ENCODE results near the gene ANKRD33. TPM values are rescaled to one million over a fixed set of nuclear protein-coding genes. Genes with fewer than 3 reads are reported as not detected.

The ANKRD33 gene
- total RNA-seq, 2 donors from 2014 or later: not detected

GRCh38 chr12:51932218-51933076 is 44.5 kb downstream of the ANKRD33 start:
- Histone ChIP-seq H3K36me3 (no peaks in the 10 kb centered on the region), H3K9me3 (no peaks in the 10 kb centered on the region), H3K4me1 (ENCODE audit: control insufficient read depth in 1 of 2, low read depth in 2 of 2) (no peaks in the 10 kb centered on the region), H3K4me3 (no peak overlapping the region), H3K27ac (no peak overlapping the region), H3K27me3 (replicated peaks; ENCODE audit: insufficient read depth) (no peaks in the 10 kb centered on the region)
- ATAC-seq (ENCODE audit: insufficient number of reproducible peaks, low FRiP score, low read depth) (no peak), DNase-seq (ENCODE audit: low spot score) (no peak)
- TF ChIP-seq CTCF (IDR thresholded peaks at IDR 0.05): no peak

- DNase-seq (ENCODE audit: low spot score) (no peak), ATAC-seq (ENCODE audit: insufficient number of reproducible peaks, low FRiP score, low read depth) (no peak)
- H3K4me1 ChIP-seq (ENCODE audit: control insufficient read depth in 1 of 2, low read depth in 2 of 2): no peaks in the 10 kb centered on the region
- no peaks in the 10 kb centered on the region for H3K36me3 ChIP-seq
- no peaks in the 10 kb centered on the region for H3K27me3 ChIP-seq (replicated peaks; ENCODE audit: insufficient read depth)
- no peak overlapping the region for H3K27ac ChIP-seq
- no peak for TF ChIP-seq CTCF (IDR thresholded peaks at IDR 0.05)
- no peak overlapping the region for H3K4me3 ChIP-seq
- no peaks in the 10 kb centered on the region for H3K9me3 ChIP-seq
Observed at GRCh38 chr12:51934080-51934479, 46.2 kb downstream of the ANKRD33 start.

GRCh38 chr12:51937926-51938325 is 50.0 kb downstream of the ANKRD33 start:
- H3K27me3 ChIP-seq (replicated peaks; ENCODE audit: insufficient read depth): no peaks in the 10 kb centered on the region
- peaks cover 4 to 12% of the 10 kb centered on the region in 2 donors for H3K4me1 ChIP-seq (ENCODE audit: control insufficient read depth in 1 of 2, low read depth in 2 of 2)
- H3K9me3 ChIP-seq: no peaks in the 10 kb centered on the region
- no peak overlapping the region for H3K27ac ChIP-seq
- DNase-seq (ENCODE audit: low spot score): no peak
- TF ChIP-seq CTCF (IDR thresholded peaks at IDR 0.05): no peak
- no peak for ATAC-seq (ENCODE audit: insufficient number of reproducible peaks, low FRiP score, low read depth)
- H3K36me3 ChIP-seq: no peaks in the 10 kb centered on the region
- no peak overlapping the region for H3K4me3 ChIP-seq

- DNase-seq (ENCODE audit: low spot score) (no peak), ATAC-seq (ENCODE audit: insufficient number of reproducible peaks, low FRiP score, low read depth) (no peak)
- no peak overlapping the region for H3K4me3 ChIP-seq
- TF ChIP-seq CTCF (IDR thresholded peaks at IDR 0.05): no peak
- H3K27ac ChIP-seq: no peak overlapping the region
- H3K27me3 ChIP-seq (replicated peaks; ENCODE audit: insufficient read depth): no peaks in the 10 kb centered on the region
- H3K4me1 ChIP-seq (ENCODE audit: control insufficient read depth in 1 of 2, low read depth in 2 of 2): peaks cover 4 to 12% of the 10 kb centered on the region in 2 donors
- no peaks in the 10 kb centered on the region for H3K36me3 ChIP-seq
- no peaks in the 10 kb centered on the region for H3K9me3 ChIP-seq
Observed at GRCh38 chr12:51938726-51939125, 50.8 kb downstream of the ANKRD33 start.

- ATAC-seq (ENCODE audit: insufficient number of reproducible peaks, low FRiP score, low read depth): no peak
- H3K27me3 ChIP-seq (replicated peaks; ENCODE audit: insufficient read depth): no peaks in the 10 kb centered on the region
Observed at GRCh38 chr12:51941011-51941581, 53.2 kb downstream of the ANKRD33 start.

More at GRCh38 chr12:51941011-51941581, 53.2 kb downstream of the ANKRD33 start:
- no peaks in the 10 kb centered on the region for H3K36me3 ChIP-seq
- H3K4me3 ChIP-seq: no peak overlapping the region
- TF ChIP-seq CTCF (IDR thresholded peaks at IDR 0.05): no peak
- H3K27ac ChIP-seq: no peak overlapping the region
- peaks cover 11% of the 10 kb centered on the region for H3K9me3 ChIP-seq
- no peak for DNase-seq (ENCODE audit: low spot score)
- peaks cover 4 to 12% of the 10 kb centered on the region in 2 donors for H3K4me1 ChIP-seq (ENCODE audit: control insufficient read depth in 1 of 2, low read depth in 2 of 2)

Measured in thoracic aorta (tissue), 2 donors.